ENCODE results near the gene MINAR1.

The MINAR1 gene

GRCh38 chr15:79433276-79433990, 1.3 kb downstream of the MINAR1 start:
- DNase-seq = no peak

DNA sequence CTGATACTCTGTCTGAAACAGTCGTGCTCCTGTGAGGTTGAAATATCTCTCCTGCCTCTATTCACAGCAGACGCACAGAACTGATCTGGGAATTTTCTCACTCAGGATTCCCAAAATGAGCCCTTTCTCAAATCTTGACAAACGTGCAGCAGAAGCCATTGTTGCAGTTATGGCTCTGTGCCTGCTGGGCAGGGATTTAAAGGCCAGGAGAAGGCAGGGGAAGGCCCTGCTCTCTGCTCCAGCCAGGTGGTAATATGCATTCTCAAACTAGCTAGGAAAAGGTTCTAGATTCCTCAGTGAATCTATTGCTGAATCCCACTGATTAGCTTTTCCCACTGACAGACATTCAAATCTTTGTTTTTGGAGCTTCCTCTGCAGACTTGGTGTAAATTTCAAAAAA, 2.2 kb downstream of the MINAR1 start:
- no peak for DNase-seq

- no peak for DNase-seq
These were observed 4.1 kb downstream of the MINAR1 start for GRCh38 chr15:79436037-79436780.

DNA sequence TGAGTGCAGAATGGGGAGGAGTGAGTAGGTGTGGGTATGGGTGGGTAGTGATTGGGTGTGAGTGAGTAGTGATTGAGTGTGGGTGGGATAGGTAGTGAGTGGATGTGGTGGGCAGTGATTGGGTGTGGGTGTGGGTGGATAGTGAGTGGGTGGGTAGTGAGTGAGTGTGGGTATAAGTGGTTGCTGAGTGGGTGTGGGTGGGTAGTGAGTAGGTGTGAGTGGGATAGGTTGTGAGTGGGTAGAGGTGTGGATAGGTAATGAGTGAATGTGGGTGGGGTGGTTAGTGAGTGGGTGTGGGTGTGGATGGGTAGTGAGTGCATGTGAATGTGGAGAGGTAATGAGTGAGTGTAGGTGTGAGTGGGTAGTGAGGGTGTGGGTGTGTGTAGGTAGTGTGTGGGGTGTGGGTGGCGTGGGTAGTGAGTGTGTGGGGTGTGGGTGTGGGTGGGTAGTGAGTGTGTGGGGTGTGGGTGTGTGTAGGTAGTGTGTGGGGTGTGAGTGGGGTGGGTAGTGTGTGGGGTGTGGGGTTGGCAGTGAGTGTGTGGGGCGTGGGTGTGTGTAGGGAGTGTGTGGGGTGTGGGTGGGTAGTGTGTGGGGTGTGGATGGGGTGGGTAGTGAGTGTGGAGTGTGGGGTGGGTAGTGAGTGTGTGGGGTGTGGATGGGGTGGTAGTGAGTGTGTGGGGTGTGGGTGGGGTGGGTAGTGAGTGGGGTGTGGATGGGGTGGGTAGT, 5.3 kb downstream of the MINAR1 start:
- DNase-seq = no peak

GRCh38 chr15:79439236-79439635, 7.1 kb downstream of the MINAR1 start:
- no peak for DNase-seq

- no peak for DNase-seq
These were observed 8.3 kb downstream of the MINAR1 start for GRCh38 chr15:79440355-79440908.

- DNase-seq = no peak
These were observed 10.8 kb downstream of the MINAR1 start for GRCh38 chr15:79442911-79443310.

- no peak for DNase-seq
These were observed 14.9 kb downstream of the MINAR1 start for GRCh38 chr15:79447060-79447459.

GRCh38 chr15:79450648-79451047, 18.5 kb downstream of the MINAR1 start:
- DNase-seq = no peak

- DNase-seq = no peak
These were observed 19.3 kb downstream of the MINAR1 start for GRCh38 chr15:79451361-79451999.

DNA sequence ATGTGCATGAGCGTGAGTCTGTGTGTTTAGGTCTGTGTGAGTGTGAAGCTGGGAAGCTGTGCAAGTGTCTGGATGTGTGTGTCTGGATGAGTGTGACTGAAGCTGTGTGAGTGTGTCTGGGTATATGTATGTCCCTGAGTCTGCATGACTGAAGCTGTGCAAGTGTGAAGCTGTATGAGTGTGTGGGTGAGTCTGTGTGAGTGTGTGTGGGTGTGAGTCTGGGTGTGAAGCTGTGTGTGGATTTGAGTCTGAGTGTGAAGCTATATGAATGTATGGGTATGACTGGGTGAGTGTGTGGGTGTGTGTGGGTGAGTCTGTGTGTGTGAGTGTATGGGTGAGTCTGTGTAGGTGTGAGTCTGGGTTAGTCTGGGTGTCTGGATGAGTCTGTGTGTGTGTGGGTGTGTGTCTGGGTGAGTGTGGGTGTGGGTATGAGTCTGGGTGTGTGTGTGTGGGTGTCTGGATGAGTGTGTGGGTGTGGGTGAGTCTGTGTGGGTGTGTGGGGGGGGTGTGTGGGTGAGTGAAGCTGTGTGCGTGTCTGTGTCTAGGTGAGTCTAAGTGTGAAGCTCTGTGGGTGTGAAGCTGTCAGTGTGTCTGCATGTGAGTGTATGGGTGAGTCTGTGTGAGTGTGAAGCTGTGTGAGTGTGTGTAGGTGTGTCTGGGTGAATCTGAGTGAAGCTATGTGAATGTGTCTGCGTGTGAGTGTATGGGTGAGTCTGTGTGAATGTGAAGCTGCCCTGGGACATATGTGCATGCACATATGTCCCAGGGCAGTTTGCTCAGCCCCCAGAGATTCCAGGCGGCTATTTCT, 20.3 kb downstream of the MINAR1 start:
- no peak for DNase-seq

- DNase-seq = no peak
These were observed 21.3 kb downstream of the MINAR1 start for GRCh38 chr15:79453446-79453845.

GRCh38 chr15:79454063-79454462, 21.9 kb downstream of the MINAR1 start:
- no peak for DNase-seq

GRCh38 chr15:79455361-79455760, 23.2 kb downstream of the MINAR1 start:
- no peak for DNase-seq

GRCh38 chr15:79455943-79456342, 23.8 kb downstream of the MINAR1 start:
- no peak for DNase-seq

DNA sequence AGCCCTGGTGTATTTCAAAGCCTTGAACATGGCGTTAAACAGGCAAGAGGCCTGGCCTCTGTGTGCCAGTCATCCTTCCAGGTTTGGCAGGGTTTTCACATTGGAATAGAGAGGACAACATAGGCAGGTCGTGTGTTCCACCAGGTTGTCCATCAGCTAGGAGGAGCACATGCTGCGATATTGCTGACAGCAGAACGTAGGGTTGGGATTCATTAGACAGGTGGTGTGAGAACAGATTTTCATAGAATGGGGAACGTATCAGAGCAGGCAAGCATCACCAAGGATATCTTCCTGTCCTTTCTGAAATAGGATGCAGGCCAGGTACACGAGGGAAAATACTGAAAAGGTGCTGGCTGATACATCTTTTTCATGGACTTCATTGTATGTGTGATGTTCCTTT, 26.4 kb downstream of the MINAR1 start:
- DNase-seq = no peak

DNA sequence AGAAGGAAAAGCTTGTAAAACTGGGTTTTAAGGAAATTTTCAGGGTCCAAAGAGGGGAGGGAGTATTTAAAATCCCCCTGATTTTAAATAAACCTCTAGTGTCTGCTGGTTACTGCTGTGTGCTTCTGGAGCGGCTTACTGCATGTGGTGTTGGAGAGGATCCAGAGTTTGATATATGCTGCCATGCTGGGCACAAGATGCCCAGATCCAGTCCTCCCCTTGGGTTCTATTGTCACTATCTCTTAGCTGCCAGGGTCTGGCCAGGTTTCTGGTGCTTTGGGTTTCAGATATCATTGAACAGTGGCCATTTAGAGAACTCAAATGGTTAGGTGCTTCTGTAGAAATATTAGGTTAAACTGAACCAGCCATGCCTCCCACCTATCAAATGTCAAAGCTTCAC, 27.5 kb downstream of the MINAR1 start:
- DNase-seq = no peak

GRCh38 chr15:79463043-79463780, 31.1 kb downstream of the MINAR1 start:
- DNase-seq = no peak

DNA sequence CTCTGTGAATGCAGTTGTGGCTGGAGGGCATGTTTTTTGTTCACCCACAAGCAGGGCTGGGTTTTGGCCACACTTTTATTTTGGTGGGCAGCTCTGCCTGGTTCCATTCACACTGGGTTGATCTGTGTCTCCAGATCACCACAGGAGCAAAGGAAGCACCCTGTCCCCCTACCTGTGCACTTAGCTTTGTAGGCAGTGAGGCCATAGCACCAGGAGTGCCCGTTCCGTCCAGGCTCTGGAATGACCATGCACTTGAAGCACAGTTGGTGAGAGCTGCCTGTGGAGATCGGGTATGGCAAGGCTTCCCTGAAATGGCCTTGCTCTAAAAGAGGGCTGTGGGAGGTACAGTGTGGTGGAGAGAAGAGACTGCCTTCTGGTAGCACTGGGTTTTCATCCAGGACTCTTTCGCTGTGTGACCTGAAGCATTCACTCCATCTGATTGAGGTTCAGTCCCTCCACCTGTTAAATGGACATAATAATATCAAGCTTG, 31.7 kb downstream of the MINAR1 start:
- DNase-seq = no peak

DNA sequence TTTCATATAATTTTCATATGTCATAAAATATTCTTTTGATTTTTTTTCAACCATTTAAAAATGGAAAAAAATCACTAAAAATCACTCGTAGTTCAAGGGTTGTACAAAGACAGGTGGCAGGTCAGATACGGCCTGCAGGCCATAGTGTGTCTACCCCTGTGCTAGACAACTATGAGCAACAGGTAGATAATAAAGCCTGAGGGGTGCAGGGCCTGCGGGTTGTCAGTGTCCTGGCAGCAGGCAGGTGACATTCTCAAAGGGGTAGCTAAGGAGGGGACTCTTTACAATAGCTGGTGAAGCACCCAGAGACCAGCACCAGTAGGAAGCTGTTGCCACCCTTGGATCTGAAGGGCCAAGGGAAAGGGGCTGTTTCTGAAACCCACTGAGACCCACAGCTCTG, 34.4 kb downstream of the MINAR1 start:
- DNase-seq = no peak

DNA sequence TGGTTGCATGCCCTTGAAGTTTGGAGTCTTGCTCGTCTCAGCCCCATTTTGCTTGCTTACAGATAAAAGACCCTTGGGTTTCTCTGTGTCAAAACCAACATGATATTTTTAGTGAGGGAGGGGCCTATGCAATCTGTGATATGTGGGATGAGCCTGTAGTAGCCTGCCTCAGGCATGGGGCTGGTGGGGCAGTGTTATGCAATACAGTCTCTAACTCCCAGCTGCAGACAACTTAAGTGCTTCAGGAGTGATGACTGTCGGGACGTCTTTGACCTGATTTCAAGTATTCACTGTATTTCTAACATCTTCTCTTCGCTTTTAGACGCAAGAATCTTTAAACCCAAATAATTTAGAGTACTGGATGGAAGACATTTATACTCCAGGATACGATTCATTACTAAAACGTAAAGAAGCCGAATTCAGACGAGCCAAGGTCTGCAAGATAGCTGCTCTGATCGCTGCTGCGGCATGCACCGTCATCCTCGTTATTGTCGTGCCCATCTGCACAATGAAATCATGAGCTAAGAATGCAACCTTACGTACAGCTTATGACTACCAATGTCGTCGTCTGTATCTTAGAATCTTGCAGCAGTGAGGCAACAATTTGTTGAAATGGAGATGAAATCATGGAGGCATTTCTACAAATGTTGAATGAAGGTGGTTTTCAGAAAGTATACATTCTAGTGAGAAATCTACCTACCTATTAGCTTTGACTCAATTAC, 35.9 kb downstream of the MINAR1 start:
- no peak for DNase-seq
